Activated CD8-positive, alpha-beta T cell treated with anti-CD3 and anti-CD28 coated beads for 36 hours (primary cell): ENCODE data around the gene USP15. TPM values are rescaled to one million over a fixed set of nuclear protein-coding genes. Genes with fewer than 3 reads are reported as not detected.

Experiments
- ATAC-seq: fragments of 200-7000 bp; cut with Tn5 transposase; one replicate; pipeline ENCODE4 v1.10.0; 2021; ENCODE audit warnings: mild to moderate bottlenecking, moderate library complexity
- CTCF ChIA-PET: fragments of 350-600 bp; sonication (Branson Sonifier 250); formaldehyde crosslinking; loops from one replicate; lab custom pipeline; 2021; ENCODE audit warnings: antibody characterized with exemption; lab: Charles Lee
- POLR2A ChIA-PET: fragments of 350-600 bp; sonication (Branson Sonifier 250); formaldehyde crosslinking; loops from one replicate; lab custom pipeline; 2021; ENCODE audit warnings: antibody characterized with exemption; lab: Charles Lee
- DNase-seq: peaks from one replicate; pipeline ENCODE4 v3.0.0-alpha.2; 2020
- H3K27ac Mint-ChIP-seq: one replicate; pipeline ENCODE4 v1.8.0; 2021; ENCODE audit warnings: mild to moderate bottlenecking, mixed read lengths
- H3K27me3 Mint-ChIP-seq: one replicate; pipeline ENCODE4 v1.8.0; 2021; ENCODE audit warnings: mixed read lengths
- H3K36me3 Mint-ChIP-seq: one replicate; pipeline ENCODE4 v1.8.0; 2021; ENCODE audit warnings: low read depth, mixed read lengths
- H3K4me1 Mint-ChIP-seq: one replicate; pipeline ENCODE4 v1.8.0; 2021; ENCODE audit warnings: low read depth, mixed read lengths
- H3K4me3 Mint-ChIP-seq: one replicate; pipeline ENCODE4 v1.8.0; 2021; ENCODE audit warnings: mild to moderate bottlenecking, moderate library complexity, mixed read lengths
- H3K9me3 Mint-ChIP-seq: one replicate; pipeline ENCODE4 v1.8.0; 2021; ENCODE audit warnings: mixed read lengths
- intact Hi-C: fragments of 100-400 bp; cut with micrococcal nuclease; formaldehyde crosslinking; loops from one replicate; pipeline ENCODE4 v1.10.0; 2022
- total RNA-seq, 2 experiments: library from RNA; stranded (reverse); gene quantifications; one replicate each; pipeline ENCODE4 v1.2.3, GENCODE V29; 2021
- TF ChIP-seq, protein P1 (sequence below): fragments of 200-600 bp; IDR thresholded peaks from one replicate; pipeline ENCODE4 v1.8.0; 2022; ENCODE audit warnings: antibody characterized with exemption, mild to moderate bottlenecking

USP15 gene
- total RNA-seq, 2 experiments from 2014 or later: 112 to 118 TPM

DNA sequence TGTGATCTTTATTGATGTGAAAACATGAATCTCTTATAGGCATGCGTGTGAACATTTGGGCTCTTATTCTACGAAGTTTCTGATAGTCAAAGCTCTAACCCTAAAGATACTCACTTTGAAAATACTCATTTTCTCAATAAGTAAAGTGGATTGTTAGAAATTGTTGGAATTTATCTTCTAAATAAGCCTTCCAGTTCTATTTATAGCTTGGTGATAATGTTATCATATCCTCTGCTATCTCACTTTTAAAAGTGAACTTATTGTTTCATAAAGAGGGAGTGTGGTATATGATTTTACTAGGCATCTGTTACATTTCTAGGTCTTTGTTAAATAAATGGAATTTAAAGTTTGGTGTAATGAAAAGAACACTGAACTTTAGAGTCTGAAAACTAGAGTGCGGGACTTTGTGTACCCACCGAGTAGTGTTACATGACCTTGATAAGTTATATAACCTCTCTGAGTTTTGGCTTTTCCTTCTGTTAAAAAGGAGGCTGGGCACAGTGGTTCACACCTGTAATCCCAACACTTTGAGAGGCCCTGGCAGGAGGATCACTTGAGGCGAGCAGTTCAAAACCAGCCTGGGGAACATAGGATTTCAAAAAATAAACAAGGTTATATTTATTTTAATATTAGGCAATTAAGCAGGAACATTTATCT, 13.6 kb downstream of the USP15 start:
- TF ChIP-seq, protein P1, sequence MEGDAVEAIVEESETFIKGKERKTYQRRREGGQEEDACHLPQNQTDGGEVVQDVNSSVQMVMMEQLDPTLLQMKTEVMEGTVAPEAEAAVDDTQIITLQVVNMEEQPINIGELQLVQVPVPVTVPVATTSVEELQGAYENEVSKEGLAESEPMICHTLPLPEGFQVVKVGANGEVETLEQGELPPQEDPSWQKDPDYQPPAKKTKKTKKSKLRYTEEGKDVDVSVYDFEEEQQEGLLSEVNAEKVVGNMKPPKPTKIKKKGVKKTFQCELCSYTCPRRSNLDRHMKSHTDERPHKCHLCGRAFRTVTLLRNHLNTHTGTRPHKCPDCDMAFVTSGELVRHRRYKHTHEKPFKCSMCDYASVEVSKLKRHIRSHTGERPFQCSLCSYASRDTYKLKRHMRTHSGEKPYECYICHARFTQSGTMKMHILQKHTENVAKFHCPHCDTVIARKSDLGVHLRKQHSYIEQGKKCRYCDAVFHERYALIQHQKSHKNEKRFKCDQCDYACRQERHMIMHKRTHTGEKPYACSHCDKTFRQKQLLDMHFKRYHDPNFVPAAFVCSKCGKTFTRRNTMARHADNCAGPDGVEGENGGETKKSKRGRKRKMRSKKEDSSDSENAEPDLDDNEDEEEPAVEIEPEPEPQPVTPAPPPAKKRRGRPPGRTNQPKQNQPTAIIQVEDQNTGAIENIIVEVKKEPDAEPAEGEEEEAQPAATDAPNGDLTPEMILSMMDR: no peak
- Mint-ChIP-seq H3K36me3 (peaks cover 33% of the 10 kb centered on the region), H3K27me3 (no peaks in the 10 kb centered on the region), H3K4me1 (peaks cover 75% of the 10 kb centered on the region), H3K9me3 (no peaks in the 10 kb centered on the region), H3K27ac (peak overlapping the region; percentile 79), H3K4me3 (no peak overlapping the region)
- DNase-seq (no peak), ATAC-seq (no peak)
- ChIA-PET POLR2A (no interaction called here), CTCF (interaction anchor here (0.8 kb wide), 1 partner anchor 79 kb away, joined by 3 read pairs; no protein-coding TSS in a partner anchor)
- intact Hi-C loops: loop anchor here (2.0 kb wide), 1 partner anchor 13 kb away; the partner anchor contains the start of gene USP15

DNA sequence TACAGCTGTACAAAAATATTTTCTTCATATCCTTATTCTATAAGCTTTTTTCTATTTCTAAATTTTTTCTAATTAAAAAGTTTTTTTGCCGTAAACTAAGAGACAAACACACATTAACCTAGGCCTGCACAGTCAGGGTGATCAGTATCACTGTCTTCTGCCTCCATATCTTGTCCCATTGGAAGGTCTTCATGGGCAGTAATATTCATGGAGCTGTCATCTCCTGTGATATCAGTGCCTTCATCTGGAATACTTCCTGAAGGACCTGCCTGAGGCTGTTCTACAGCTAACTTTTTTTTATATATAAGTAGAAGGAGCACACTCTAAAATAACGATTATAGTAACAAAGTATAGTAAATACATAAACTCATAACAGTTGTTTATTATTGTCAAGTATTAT, 17.8 kb downstream of the USP15 start:
- H3K27ac Mint-ChIP-seq: no peak overlapping the region
- intact Hi-C loops: no loop called here
- ChIA-PET CTCF (interaction anchor here (0.8 to 1.1 kb wide), 3 partner anchors 10 to 13 kb away, joined by 3 to 5 read pairs (median 4); no protein-coding TSS in a partner anchor), POLR2A (no interaction called here)
- H3K36me3 Mint-ChIP-seq: peaks cover 35% of the 10 kb centered on the region
- H3K9me3 Mint-ChIP-seq: peaks cover 10% of the 10 kb centered on the region
- no peaks in the 10 kb centered on the region for H3K27me3 Mint-ChIP-seq
- H3K4me1 Mint-ChIP-seq: peaks cover 80% of the 10 kb centered on the region
- TF ChIP-seq, protein P1: no peak
- ATAC-seq (no peak), DNase-seq (no peak)
- H3K4me3 Mint-ChIP-seq: no peak overlapping the region

GRCh38 chr12:62279058-62279457, 18.9 kb downstream of the USP15 start:
- Mint-ChIP-seq H3K4me3 (no peak overlapping the region), H3K27ac (peak overlapping the region; percentile 27), H3K36me3 (peaks cover 38% of the 10 kb centered on the region), H3K9me3 (peaks cover 10% of the 10 kb centered on the region), H3K27me3 (no peaks in the 10 kb centered on the region), H3K4me1 (peaks cover 76% of the 10 kb centered on the region)
- ATAC-seq (peak; percentile 53), DNase-seq (no peak)
- POLR2A ChIA-PET: no interaction called here
- intact Hi-C loops: no loop called here
- TF ChIP-seq, protein P1: no peak
- CTCF ChIA-PET: no interaction called here

- H3K9me3 Mint-ChIP-seq: peaks cover 10% of the 10 kb centered on the region
- no peaks in the 10 kb centered on the region for H3K27me3 Mint-ChIP-seq
- CTCF ChIA-PET: no interaction called here
- no peak for ATAC-seq
- no peak overlapping the region for H3K4me3 Mint-ChIP-seq
- TF ChIP-seq, protein P1: no peak
- intact Hi-C loops: no loop called here
- H3K4me1 Mint-ChIP-seq: peaks cover 75% of the 10 kb centered on the region
- POLR2A ChIA-PET: no interaction called here
- peaks cover 39% of the 10 kb centered on the region for H3K36me3 Mint-ChIP-seq
- peak overlapping the region; percentile 25 for H3K27ac Mint-ChIP-seq
- DNase-seq: no peak
Observed at GRCh38 chr12:62279961-62280360, 19.8 kb downstream of the USP15 start.

- no peak overlapping the region for H3K4me3 Mint-ChIP-seq
- H3K27me3 Mint-ChIP-seq: no peaks in the 10 kb centered on the region
- peak overlapping the region; percentile 69 for H3K27ac Mint-ChIP-seq
- peaks cover 52% of the 10 kb centered on the region for H3K36me3 Mint-ChIP-seq
- DNase-seq: no peak
- TF ChIP-seq, protein P1: no peak
- peaks cover 76% of the 10 kb centered on the region for H3K4me1 Mint-ChIP-seq
- intact Hi-C loops: no loop called here
- ATAC-seq: peak; percentile 59
- POLR2A ChIA-PET: no interaction called here
- H3K9me3 Mint-ChIP-seq: peaks cover 20% of the 10 kb centered on the region
- CTCF ChIA-PET: no interaction called here
Observed at GRCh38 chr12:62282057-62282774, 22.0 kb downstream of the USP15 start.
